ENCODE results near the gene EFNA3.

EFNA3 gene

DNA sequence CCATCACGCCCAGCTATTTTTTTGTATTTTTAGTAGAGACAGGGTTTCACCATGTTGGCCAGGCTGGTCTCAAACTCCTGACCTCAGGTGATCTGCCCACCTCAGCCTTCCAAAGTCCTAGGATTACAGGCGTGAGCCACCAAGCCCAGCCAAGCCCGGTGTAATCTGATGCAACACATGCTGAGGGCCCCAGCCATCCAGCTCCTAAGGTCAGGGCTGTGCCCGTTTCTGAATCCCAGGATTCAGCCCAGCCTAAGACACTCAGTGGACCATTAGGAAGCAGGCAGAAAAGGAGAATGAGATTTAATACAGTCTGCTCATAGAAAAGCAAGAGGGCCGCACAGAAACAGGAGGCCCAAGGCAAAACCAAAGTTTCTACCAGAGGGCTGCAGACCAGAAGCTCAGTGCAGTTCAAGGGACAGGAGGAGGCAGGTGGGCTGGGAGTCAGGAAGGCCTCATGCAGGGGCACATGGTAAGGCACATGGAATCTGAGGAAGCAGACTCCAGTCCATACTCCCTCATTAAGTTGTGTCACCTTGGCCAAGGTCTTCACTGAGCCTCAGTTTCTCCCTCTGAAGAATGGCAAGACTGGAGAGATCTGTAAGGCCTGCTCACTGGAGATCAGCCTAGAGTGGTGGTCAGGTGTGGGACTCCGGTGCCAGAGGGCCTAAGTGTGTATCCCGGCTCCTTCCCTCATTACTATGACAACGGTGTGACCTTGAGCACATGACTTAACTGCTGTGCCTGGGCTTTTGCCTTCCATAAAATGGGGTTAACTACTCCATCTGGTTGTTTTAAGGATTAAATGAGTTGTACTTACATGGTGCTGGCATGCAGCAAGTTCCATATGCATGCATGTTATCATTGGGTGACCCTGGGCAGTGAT is 29.9 kb upstream of the EFNA3 start:
- in situ Hi-C loops (cut with HindIII; ENCODE audit: low sequenced_read_pairs), result no loop called here
- DNase-seq (ENCODE audit: low read depth, low spot score), result no peak
- TF ChIP-seq, protein P1, sequence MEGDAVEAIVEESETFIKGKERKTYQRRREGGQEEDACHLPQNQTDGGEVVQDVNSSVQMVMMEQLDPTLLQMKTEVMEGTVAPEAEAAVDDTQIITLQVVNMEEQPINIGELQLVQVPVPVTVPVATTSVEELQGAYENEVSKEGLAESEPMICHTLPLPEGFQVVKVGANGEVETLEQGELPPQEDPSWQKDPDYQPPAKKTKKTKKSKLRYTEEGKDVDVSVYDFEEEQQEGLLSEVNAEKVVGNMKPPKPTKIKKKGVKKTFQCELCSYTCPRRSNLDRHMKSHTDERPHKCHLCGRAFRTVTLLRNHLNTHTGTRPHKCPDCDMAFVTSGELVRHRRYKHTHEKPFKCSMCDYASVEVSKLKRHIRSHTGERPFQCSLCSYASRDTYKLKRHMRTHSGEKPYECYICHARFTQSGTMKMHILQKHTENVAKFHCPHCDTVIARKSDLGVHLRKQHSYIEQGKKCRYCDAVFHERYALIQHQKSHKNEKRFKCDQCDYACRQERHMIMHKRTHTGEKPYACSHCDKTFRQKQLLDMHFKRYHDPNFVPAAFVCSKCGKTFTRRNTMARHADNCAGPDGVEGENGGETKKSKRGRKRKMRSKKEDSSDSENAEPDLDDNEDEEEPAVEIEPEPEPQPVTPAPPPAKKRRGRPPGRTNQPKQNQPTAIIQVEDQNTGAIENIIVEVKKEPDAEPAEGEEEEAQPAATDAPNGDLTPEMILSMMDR (IDR thresholded peaks at IDR 0.05; ENCODE audit: low read depth, low read length), result no peak
- no peak overlapping the region for H3K4me3 ChIP-seq (ENCODE audit: low read depth, low read length)

DNA sequence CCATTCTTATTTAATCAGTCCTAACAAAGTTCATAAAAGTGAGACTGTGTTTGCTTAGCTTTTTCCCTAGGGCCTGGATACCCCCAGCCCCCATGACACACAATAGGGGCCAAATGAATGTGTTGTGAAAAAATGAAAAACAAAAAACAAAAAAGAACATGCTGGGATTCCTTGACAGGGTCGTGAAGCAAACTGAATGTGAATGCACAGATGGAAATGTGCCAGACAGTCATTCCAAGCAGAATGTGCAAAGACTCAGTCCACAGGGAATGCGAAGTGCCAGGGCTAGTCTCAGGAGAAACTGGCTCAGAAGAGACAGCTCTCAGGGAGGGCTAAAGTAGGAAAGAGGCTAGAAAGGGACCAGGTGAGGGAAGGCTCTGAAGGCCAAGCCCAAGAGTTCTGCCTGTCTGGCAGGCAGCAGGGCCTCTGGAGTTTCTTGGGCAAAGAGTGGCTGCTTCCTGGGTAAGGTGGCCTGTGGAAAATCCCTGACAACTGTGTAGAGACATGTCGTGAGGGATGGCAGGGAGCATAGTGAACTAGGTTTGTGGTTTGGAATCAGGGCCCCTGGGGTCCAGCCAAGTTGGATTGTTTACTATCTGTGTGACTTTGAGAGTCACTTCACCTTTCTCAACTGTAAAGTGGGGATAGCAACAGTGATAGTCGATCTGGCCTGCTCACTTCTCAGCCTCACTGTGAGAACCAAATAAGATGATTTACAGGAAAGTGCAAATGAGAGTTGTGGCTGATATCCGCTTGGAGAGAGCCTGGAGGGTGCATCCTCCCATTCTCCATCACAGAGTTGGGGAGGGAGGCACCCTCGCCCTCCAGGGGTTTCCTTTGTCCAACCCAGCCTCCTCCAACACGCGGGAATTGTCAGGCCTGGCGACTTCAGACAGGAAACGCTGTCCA is 28.7 kb upstream of the EFNA3 start:
- peak overlapping the region; percentile 67 for H3K4me3 ChIP-seq (ENCODE audit: low read depth, low read length)
- in situ Hi-C loops (cut with HindIII; ENCODE audit: low sequenced_read_pairs), result no loop called here
- DNase-seq (ENCODE audit: low read depth, low spot score), result peak; percentile 27
- TF ChIP-seq, protein P1 (IDR thresholded peaks at IDR 0.05; ENCODE audit: low read depth, low read length), result no peak

- peak within 1 kb of the TSS; percentile 67 for H3K4me3 ChIP-seq (ENCODE audit: low read depth, low read length)
- TF ChIP-seq, protein P1 (IDR thresholded peaks at IDR 0.05; ENCODE audit: low read depth, low read length), result peak; percentile 84
- in situ Hi-C loops (cut with HindIII; ENCODE audit: low sequenced_read_pairs), result no loop called here
- peak; percentile 60 for DNase-seq (ENCODE audit: low read depth, low spot score)
Measured at GRCh38 chr1:155050560-155051341, 27.9 kb upstream of the EFNA3 start, which contains the start of gene ADAM15. Gene ADAM15 (plus strand): TSS chr1:155051316. CDS start chr1:155051387, 71 bp downstream.

- in situ Hi-C loops (cut with HindIII; ENCODE audit: low sequenced_read_pairs), result no loop called here
- H3K4me3 ChIP-seq (ENCODE audit: low read depth, low read length), result peak overlapping the region; percentile 67
- DNase-seq (ENCODE audit: low read depth, low spot score), result no peak
- TF ChIP-seq, protein P1 (IDR thresholded peaks at IDR 0.05; ENCODE audit: low read depth, low read length), result no peak
Measured at GRCh38 chr1:155051342-155051776, 27.3 kb upstream of the EFNA3 start.

GRCh38 chr1:155051777-155052398 is 26.7 kb upstream of the EFNA3 start:
- DNase-seq (ENCODE audit: low read depth, low spot score), result peak; percentile 19
- TF ChIP-seq, protein P1 (IDR thresholded peaks at IDR 0.05; ENCODE audit: low read depth, low read length), result no peak
- peak overlapping the region; percentile 67 for H3K4me3 ChIP-seq (ENCODE audit: low read depth, low read length)
- in situ Hi-C loops (cut with HindIII; ENCODE audit: low sequenced_read_pairs), result no loop called here

Measured in astrocyte of the spinal cord (primary cell).